Transverse colon (tissue), 4 donors: Measurements from ENCODE around the gene STK11.

ENCODE experiments used
- POLR2A ChIP-seq: fragments of 450-650 bp; IDR thresholded peaks from one replicate; pipeline ENCODE4 v1.6.1; 2016; ENCODE audit warnings: antibody characterized with exemption, mild to moderate bottlenecking, moderate library complexity
- POLR2AphosphoS5 ChIP-seq, 3 donors: sonication (generic); formaldehyde crosslinking; IDR thresholded peaks; one replicate each; pipeline ENCODE4 v1.6.1; 2016; ENCODE audit warnings: antibody characterized with exemption in 3 of 3
- TF ChIP-seq, protein P1 (sequence below), 5 experiments: fragments of 200-600 bp in 3 of 5; fragments of 450-650 bp in 2 of 5; sonication (generic) in 3 of 5; IDR thresholded peaks; 1 replicate in 2 of 5; 2 replicates in 3 of 5; pipeline ENCODE4 v1.5.1; 2016 to 2017; ENCODE audit warnings: antibody characterized with exemption in 5 of 5, inconsistent platforms in 3 of 5, mild to moderate bottlenecking in 2 of 5, moderate library complexity in 1 of 5

DNA sequence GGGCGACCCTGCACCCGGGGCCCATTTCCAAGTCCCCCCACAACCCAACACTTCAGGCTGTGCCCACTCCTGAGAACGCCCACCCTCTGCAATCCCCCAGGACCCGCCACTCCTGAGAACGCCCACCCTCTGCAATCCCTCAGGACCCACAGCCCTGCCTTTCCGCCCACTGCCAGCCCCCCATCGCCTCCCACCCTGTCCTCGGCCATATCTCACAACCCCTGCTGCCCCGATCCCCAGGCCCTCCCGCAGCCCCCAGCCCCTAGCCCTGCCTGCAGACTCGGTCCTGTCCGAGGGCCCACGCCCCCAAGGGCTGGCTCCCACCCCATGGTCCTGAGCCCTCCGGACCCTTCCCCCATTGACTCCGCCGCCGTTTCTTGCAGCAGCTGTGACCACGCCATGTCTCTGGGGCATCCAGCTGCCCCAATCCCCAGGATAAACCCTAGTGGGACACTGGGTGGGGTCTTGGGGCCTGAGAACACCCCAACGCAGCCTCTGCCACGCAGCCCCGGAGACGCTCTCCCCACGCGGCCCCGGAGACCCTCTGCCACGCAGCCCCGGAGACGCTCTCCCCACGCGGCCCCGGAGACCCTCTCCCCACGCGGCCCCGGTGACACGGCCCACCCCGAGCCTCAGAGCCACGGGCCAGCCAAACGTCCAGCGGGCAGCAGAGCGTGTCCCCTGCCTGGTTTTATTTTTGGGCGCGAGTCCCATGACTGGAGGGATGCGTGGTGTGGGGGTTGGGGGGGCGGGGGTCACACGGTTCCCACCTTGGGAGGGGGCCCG, 48.6 kb upstream of the STK11 start:
- TF ChIP-seq, protein P1, sequence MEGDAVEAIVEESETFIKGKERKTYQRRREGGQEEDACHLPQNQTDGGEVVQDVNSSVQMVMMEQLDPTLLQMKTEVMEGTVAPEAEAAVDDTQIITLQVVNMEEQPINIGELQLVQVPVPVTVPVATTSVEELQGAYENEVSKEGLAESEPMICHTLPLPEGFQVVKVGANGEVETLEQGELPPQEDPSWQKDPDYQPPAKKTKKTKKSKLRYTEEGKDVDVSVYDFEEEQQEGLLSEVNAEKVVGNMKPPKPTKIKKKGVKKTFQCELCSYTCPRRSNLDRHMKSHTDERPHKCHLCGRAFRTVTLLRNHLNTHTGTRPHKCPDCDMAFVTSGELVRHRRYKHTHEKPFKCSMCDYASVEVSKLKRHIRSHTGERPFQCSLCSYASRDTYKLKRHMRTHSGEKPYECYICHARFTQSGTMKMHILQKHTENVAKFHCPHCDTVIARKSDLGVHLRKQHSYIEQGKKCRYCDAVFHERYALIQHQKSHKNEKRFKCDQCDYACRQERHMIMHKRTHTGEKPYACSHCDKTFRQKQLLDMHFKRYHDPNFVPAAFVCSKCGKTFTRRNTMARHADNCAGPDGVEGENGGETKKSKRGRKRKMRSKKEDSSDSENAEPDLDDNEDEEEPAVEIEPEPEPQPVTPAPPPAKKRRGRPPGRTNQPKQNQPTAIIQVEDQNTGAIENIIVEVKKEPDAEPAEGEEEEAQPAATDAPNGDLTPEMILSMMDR (IDR thresholded peaks at IDR 0.05) = no peak
- TF ChIP-seq POLR2A (no peak), POLR2AphosphoS5 (IDR thresholded peaks at IDR 0.05) (no peak)
